SU-DHL-6 (cell line): ENCODE results near the gene SARM1.

Experiments
- EZH2phosphoT487 ChIP-seq: fragments of 200-600 bp; sonication (generic), shearing (Covaris generic); conservative IDR thresholded peaks from 2 replicates; pipeline ENCODE4 v1.6.1; 2018; ENCODE audit warnings: mild to moderate bottlenecking, antibody characterized with exemption, low read length, moderate library complexity, mixed read lengths
- TF ChIP-seq, protein P1 (sequence below): fragments of 200-600 bp; sonication (generic); IDR thresholded peaks from one replicate; pipeline ENCODE4 v1.5.1; 2017; ENCODE audit warnings: antibody characterized with exemption, mild to moderate bottlenecking, low read length, moderate library complexity; ENCODE audit not compliant: insufficient read depth, poor library complexity, severe bottlenecking

DNA sequence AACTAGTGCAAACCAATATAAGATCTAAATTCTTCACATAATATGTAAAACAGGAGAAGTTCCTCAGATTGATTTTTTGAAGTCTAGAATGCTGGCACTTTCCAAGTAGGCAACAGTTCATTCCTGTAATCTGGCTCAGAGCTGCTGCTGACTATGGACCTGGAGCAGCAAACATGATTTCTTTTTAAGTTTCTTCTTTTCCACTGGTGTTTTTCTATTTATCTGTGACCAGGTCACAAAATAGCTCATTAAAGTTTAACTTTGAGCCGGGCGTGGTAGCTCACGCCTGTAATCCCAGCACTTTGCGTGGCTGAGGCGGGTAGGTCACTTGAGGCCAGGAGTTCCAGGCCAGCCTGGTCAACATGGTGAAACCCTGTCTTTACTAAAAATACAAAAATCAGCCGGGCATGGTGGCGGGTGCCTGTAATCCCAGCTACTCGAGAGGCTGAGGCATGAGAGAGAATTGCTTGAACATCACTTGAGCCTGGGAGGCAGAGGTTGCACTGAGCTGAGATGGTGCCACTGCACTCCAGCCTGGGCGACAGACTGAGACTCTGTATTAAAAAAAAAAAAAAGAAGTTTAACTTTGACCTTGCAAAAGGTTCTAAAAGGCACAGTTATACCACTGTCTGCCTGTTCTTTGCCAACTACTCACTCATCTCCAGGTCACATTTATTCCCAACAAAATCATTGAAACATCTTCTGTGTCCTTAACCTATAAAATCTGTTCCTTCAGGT lies 72.6 kb downstream of the SARM1 start:
- TF ChIP-seq, protein P1, sequence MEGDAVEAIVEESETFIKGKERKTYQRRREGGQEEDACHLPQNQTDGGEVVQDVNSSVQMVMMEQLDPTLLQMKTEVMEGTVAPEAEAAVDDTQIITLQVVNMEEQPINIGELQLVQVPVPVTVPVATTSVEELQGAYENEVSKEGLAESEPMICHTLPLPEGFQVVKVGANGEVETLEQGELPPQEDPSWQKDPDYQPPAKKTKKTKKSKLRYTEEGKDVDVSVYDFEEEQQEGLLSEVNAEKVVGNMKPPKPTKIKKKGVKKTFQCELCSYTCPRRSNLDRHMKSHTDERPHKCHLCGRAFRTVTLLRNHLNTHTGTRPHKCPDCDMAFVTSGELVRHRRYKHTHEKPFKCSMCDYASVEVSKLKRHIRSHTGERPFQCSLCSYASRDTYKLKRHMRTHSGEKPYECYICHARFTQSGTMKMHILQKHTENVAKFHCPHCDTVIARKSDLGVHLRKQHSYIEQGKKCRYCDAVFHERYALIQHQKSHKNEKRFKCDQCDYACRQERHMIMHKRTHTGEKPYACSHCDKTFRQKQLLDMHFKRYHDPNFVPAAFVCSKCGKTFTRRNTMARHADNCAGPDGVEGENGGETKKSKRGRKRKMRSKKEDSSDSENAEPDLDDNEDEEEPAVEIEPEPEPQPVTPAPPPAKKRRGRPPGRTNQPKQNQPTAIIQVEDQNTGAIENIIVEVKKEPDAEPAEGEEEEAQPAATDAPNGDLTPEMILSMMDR = no peak
- no peak for TF ChIP-seq EZH2phosphoT487
